Fibroblast of the aortic adventitia (primary cell): Measurements from ENCODE around the gene ROR1. TPM values are rescaled to one million over a fixed set of nuclear protein-coding genes. Genes with fewer than 3 reads are reported as not detected.
A peak's percentile ranks its signal among the peaks of the same experiment; 100 is the strongest.

Source experiments
- DNase-seq: peaks from one replicate; pipeline ENCODE4 v3.0.0-alpha.2; 2010; ENCODE audit warnings: low read depth
- H3K4me3 ChIP-seq: 2 replicates; pipeline ENCODE4 v1.5.1; 2011; ENCODE audit warnings: low read depth, mild to moderate bottlenecking, control low read depth, low read length, moderate library complexity
- total RNA-seq: library from RNA; depleted of rRNA; stranded (reverse); fragments of >200 nt; gene quantifications from 2 replicates; pipeline ENCODE4 v1.2.3, GENCODE V29; 2012; ENCODE audit warnings: low replicate concordance
- TF ChIP-seq, protein P1 (sequence below): IDR thresholded peaks from 2 replicates; pipeline ENCODE4 v1.5.1; 2011; ENCODE audit warnings: mild to moderate bottlenecking, low read length, control low read depth, inconsistent platforms; ENCODE audit not compliant: insufficient read depth

ROR1 gene
- total RNA-seq, 1 donor, result 18.8 TPM

DNA sequence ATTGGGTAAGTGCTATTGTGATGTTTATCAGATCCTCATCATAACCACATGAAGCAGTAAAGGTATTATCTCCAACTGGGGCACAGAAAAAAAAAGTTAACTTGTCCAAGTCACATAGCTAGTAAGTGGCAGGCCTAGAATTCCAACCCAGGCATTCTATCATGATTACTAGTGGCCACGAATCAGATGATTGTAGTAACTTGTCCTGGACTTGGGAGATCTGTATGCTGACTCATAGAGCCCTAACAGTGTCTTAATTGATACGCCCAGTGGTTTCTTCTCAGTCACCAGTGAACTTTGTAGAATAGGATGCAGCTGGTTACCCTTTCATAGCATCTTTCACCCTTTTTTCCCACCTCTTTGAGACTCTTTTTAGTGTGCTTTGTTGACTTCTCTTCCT, 338.5 kb downstream of the ROR1 start:
- TF ChIP-seq, protein P1, sequence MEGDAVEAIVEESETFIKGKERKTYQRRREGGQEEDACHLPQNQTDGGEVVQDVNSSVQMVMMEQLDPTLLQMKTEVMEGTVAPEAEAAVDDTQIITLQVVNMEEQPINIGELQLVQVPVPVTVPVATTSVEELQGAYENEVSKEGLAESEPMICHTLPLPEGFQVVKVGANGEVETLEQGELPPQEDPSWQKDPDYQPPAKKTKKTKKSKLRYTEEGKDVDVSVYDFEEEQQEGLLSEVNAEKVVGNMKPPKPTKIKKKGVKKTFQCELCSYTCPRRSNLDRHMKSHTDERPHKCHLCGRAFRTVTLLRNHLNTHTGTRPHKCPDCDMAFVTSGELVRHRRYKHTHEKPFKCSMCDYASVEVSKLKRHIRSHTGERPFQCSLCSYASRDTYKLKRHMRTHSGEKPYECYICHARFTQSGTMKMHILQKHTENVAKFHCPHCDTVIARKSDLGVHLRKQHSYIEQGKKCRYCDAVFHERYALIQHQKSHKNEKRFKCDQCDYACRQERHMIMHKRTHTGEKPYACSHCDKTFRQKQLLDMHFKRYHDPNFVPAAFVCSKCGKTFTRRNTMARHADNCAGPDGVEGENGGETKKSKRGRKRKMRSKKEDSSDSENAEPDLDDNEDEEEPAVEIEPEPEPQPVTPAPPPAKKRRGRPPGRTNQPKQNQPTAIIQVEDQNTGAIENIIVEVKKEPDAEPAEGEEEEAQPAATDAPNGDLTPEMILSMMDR, result no peak
- DNase-seq, result peak; percentile 77
- H3K4me3 ChIP-seq, result no peak overlapping the region

DNA sequence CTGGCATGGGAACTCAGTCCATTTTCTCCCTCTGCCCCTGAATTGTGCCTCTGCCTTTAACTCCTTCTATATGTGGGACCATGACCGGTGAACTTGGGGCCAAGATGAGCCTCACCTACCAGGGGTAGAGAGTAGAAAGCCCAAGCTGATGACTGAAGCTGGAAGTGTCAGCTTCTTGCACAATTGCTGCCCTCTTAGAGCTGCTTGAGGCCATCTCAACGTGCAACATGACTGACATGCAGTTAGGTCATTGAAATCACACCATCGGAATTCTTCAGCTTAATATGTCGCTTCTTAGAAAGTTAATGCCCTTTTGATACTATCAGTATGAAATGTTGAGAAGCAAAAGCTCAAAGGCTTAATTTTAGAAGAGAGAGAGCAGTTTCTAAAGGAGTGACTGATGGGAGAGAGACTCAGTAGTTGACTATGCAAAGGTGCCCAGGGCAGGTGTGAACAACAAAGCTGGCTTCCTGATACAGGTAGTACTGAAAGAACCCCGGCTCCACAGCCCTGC, 340.3 kb downstream of the ROR1 start:
- H3K4me3 ChIP-seq, result no peak overlapping the region
- TF ChIP-seq, protein P1, result no peak
- no peak for DNase-seq

DNA sequence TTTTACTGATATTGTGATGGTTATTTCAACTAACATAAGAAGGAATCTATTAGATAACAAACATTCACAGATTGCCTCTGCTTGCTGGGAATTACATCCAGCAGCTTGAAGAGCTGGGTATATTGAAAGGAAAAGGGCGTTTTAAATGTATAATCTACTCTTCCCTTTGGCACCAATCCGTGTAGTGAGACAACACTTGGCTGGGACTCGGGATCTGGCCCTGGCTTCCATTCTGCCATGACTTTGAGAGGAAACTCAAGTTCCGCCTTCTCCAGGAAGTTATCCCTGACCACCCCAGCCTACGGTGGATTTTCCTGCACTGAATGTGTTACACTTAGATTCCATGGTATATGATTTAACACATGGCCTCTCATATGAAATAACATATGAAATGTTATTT, 342.7 kb downstream of the ROR1 start:
- peak; percentile 43 for DNase-seq
- TF ChIP-seq, protein P1, result no peak
- no peak overlapping the region for H3K4me3 ChIP-seq

DNA sequence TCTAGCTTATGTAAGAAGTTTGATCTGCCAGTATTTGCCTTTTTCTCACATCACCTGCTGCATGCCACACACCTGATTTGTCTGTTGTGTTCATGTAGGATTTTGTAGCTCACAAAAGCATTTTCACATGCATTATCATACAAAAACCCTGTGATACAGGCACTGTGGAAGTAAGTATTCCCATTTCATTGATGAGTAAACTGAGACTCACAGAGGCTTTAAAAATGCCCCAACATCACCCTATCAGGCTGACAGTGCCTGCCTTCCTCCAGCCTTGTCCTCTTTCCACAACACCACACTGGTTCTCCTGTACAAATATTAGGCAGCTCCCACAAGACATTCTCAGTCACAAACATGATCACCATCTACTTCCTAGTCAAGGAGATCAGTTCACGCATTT, 343.7 kb downstream of the ROR1 start:
- no peak overlapping the region for H3K4me3 ChIP-seq
- TF ChIP-seq, protein P1, result no peak
- DNase-seq, result no peak

DNA sequence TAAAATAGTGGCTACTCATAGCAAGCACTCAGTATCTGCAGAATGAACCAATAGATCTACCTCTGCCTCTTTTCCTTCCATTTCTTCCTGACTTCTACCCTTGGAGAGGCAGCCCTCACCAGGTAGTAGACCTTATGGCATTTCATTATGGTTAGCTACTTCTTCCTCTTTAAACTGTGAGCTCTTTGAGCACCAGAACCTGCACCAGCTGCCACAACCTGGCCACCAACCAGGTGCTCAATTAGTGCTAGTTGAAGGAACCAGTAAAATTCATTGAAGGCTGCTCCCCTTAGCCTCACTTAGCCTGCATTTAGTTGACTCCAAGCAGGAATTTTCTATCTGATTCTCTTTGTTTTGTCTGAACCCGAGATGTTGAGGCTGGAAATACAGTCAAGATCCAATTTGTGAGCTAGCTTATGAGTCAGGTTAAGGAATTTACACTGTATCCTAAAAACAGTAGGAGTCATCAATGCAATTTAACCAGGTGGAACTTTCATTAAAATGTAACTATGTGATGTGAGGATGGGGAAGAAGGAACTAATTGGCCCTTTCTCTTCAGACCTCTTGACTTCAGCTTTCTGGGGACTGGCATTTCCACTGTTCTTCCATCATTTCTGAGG, 348.1 kb downstream of the ROR1 start:
- TF ChIP-seq, protein P1, result no peak
- DNase-seq, result no peak
- H3K4me3 ChIP-seq, result no peak overlapping the region

DNA sequence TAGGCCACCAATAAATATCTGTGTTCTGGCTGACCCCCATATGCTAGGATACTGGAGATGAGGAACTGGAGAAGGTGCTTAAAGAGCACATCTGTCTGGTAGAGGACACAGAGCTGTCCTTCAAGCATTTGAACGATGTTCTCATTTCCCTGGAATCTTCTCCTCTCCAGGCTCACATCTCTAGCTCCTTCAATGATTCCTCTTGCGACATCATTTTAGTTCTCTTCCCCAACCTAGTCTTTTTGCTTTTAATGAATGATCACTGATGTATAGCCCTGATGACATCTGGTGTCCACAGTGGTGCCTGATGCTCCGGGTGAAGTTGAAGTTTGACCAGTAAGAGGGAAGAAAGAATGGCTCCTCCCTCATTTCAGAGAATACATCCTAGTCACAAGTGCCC, 348.8 kb downstream of the ROR1 start:
- TF ChIP-seq, protein P1, result no peak
- H3K4me3 ChIP-seq, result no peak overlapping the region
- DNase-seq, result no peak
